ENCODE results near the gene IL1RAP.

GRCh38 chr3:190697502-190697830 is 183.6 kb downstream of the IL1RAP start:
- TF ChIP-seq CTCF (IDR thresholded peaks at IDR 0.05) (no peak), POLR2AphosphoS5 (IDR thresholded peaks at IDR 0.05; ENCODE audit: insufficient read depth in 1 of 2, low read depth in 1 of 2) (no peak), POLR2A (IDR thresholded peaks at IDR 0.05) (no peak)

Data from vagina (tissue), 2 donors.